Fibroblast of lung (primary cell): Measurements from ENCODE around the gene LRMDA. TPM values are rescaled to one million over a fixed set of nuclear protein-coding genes. Genes with fewer than 3 reads are reported as not detected.
A peak's percentile ranks its signal among the peaks of the same experiment; 100 is the strongest.

Experiments used
- DNase-seq, 2 donors: peaks; one replicate each; pipeline versions ENCODE4 v3.0.0 to v3.0.0-alpha.2; 2010; ENCODE audit warnings: low read depth in 2 of 2
- H2AFZ ChIP-seq: 2 replicates; pipeline ENCODE4 v1.5.1; 2012; ENCODE audit warnings: low read length, control low read depth, inconsistent platforms
- H3K27ac ChIP-seq: 2 replicates; pipeline ENCODE4 v1.5.1; 2011; ENCODE audit warnings: low read length, control low read depth; ENCODE audit not compliant: insufficient read depth
- H3K27me3 ChIP-seq: 2 replicates; pipeline ENCODE4 v1.5.1; 2011; ENCODE audit warnings: mild to moderate bottlenecking, low read length; ENCODE audit not compliant: control insufficient read depth, insufficient read depth
- H3K36me3 ChIP-seq: 2 replicates; pipeline ENCODE4 v1.5.1; 2011; ENCODE audit warnings: low read length; ENCODE audit not compliant: control insufficient read depth, insufficient read depth
- H3K4me1 ChIP-seq: 2 replicates; pipeline ENCODE4 v1.5.1; 2011; ENCODE audit warnings: low read length; ENCODE audit not compliant: control insufficient read depth, insufficient read depth; ENCODE audit errors: extremely low read depth
- H3K4me2 ChIP-seq: 2 replicates; pipeline ENCODE4 v1.5.1; 2011; ENCODE audit warnings: low read length, control low read depth; ENCODE audit not compliant: insufficient read depth; ENCODE audit errors: extremely low read depth
- H3K4me3 ChIP-seq, 4 experiments: fragments of 200-600 bp in 1 of 4; sonication (generic) in 1 of 4; replicated peaks in 1 of 4; 2 replicates each; pipeline ENCODE4 v1.5.1; 2011 to 2016; ENCODE audit warnings: low read length in 4 of 4, low read depth in 3 of 4, mild to moderate bottlenecking in 3 of 4, control low read depth in 2 of 4, inconsistent platforms in 1 of 4, mixed read lengths in 1 of 4; ENCODE audit not compliant: insufficient read depth in 1 of 4; ENCODE audit errors: control extremely low read depth in 1 of 4
- H3K79me2 ChIP-seq: 2 replicates; pipeline ENCODE4 v1.5.1; 2012; ENCODE audit warnings: mild to moderate bottlenecking, low read length, inconsistent platforms; ENCODE audit not compliant: control insufficient read depth, insufficient read depth
- H3K9ac ChIP-seq: 2 replicates; pipeline ENCODE4 v1.5.1; 2011; ENCODE audit warnings: mild to moderate bottlenecking, low read length, control low read depth; ENCODE audit not compliant: insufficient read depth
- H3K9me3 ChIP-seq: 2 replicates; pipeline ENCODE4 v1.5.1; 2012; ENCODE audit warnings: low read depth, low read length; ENCODE audit not compliant: control insufficient read depth, insufficient read depth
- H4K20me1 ChIP-seq: 2 replicates; pipeline ENCODE4 v1.5.1; 2011; ENCODE audit warnings: low read length; ENCODE audit not compliant: control insufficient read depth, insufficient read depth; ENCODE audit errors: extremely low read depth
- CTCF ChIP-seq, 2 donors: IDR thresholded peaks in 1 of 2; conservative IDR thresholded peaks in 1 of 2; 1 replicate in 1 of 2; 2 replicates in 1 of 2; pipeline ENCODE4 v1.5.1; 2011 to 2012; ENCODE audit warnings: low read length in 2 of 2, control low read depth in 1 of 2, inconsistent platforms in 1 of 2, low read depth in 1 of 2, mild to moderate bottlenecking in 1 of 2
- EZH2 ChIP-seq: IDR thresholded peaks from 2 replicates; pipeline ENCODE4 v1.5.1; 2012; ENCODE audit warnings: low read length, control low read depth, mild to moderate bottlenecking; ENCODE audit errors: missing control alignments
- polyA plus RNA-seq, 2 donors: library from polyadenylated mRNA; depleted of rRNA in 1 of 2; stranded (reverse) in 1 of 2; unstranded in 1 of 2; fragments of >200 nt; gene quantifications; 2 replicates each; pipeline ENCODE4 v1.2.1, GENCODE V29; 2011 to 2012; ENCODE audit warnings: missing spikeins in 1 of 2
- total RNA-seq: library from RNA; depleted of rRNA; stranded (reverse); fragments of >200 nt; gene quantifications from 2 replicates; pipeline ENCODE4 v1.2.1, GENCODE V29; 2014

The LRMDA gene
- total and polyA plus RNA-seq, 2 donors (not counting 1 experiment from before 2014, with no cell fraction given), result 1.7 to 2.0 TPM

- Histone ChIP-seq H4K20me1 (no peaks in the 10 kb centered on the region), H3K79me2 (no peaks in the 10 kb centered on the region), H3K4me2 (no peak overlapping the region), H3K27ac (no peak overlapping the region), H3K9ac (no peak overlapping the region), H3K4me1 (no peaks in the 10 kb centered on the region), H3K9me3 (no peaks in the 10 kb centered on the region), H2AFZ (no peak overlapping the region), H3K4me3 (no peak overlapping the region), H3K27me3 (no peaks in the 10 kb centered on the region), H3K36me3 (no peaks in the 10 kb centered on the region)
- no peak for TF ChIP-seq EZH2
- no peak for TF ChIP-seq CTCF (conservative IDR thresholded peaks at IDR 0.05 in 1 of 2, IDR thresholded peaks at IDR 0.05 in 1 of 2; ENCODE audit: low read depth in 1 of 2, low read length in 2 of 2)
- no peak for DNase-seq
Measured at GRCh38 chr10:76540331-76540730, 1108.9 kb downstream of the LRMDA start.

GRCh38 chr10:76540786-76541185 is 1109.4 kb downstream of the LRMDA start:
- TF ChIP-seq EZH2, result no peak
- TF ChIP-seq CTCF (conservative IDR thresholded peaks at IDR 0.05 in 1 of 2, IDR thresholded peaks at IDR 0.05 in 1 of 2; ENCODE audit: low read depth in 1 of 2, low read length in 2 of 2), result no peak
- Histone ChIP-seq H3K4me1 (no peaks in the 10 kb centered on the region), H3K27ac (no peak overlapping the region), H3K9ac (no peak overlapping the region), H3K9me3 (no peaks in the 10 kb centered on the region), H3K4me3 (no peak overlapping the region), H2AFZ (no peak overlapping the region), H3K27me3 (no peaks in the 10 kb centered on the region), H3K4me2 (no peak overlapping the region), H3K79me2 (no peaks in the 10 kb centered on the region), H4K20me1 (no peaks in the 10 kb centered on the region), H3K36me3 (no peaks in the 10 kb centered on the region)
- peak in 1 of 2 donors; percentile 32 for DNase-seq

DNA sequence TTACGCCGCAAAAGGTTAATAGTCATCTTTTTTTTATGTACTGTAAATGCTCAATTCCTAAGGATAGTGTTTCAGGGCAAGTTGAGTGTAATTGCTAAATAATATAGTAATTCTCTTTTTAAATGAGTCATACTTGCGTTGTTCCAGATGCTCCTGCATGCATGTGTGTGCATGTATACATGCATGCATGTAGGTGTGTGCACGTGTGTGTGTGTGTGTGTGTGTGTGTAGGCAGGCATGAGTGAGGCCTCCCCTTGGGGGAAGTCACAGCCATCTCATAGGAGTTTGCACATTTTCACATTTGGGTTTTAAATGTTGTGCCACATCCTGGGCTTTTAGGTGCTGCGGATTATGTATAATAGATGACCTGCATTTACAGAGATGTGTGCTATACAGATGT is 1110.4 kb downstream of the LRMDA start:
- TF ChIP-seq CTCF (conservative IDR thresholded peaks at IDR 0.05 in 1 of 2, IDR thresholded peaks at IDR 0.05 in 1 of 2; ENCODE audit: low read depth in 1 of 2, low read length in 2 of 2) (no peak), EZH2 (no peak)
- H3K4me2 ChIP-seq, result no peak overlapping the region
- no peak overlapping the region for H2AFZ ChIP-seq

More for the DNA sequence above, 1110.4 kb downstream of the LRMDA start:
- Histone ChIP-seq H3K27ac (no peak overlapping the region), H3K4me3 (no peak overlapping the region), H3K79me2 (no peaks in the 10 kb centered on the region), H3K9me3 (no peaks in the 10 kb centered on the region), H3K27me3 (no peaks in the 10 kb centered on the region), H3K36me3 (no peaks in the 10 kb centered on the region), H3K4me1 (no peaks in the 10 kb centered on the region), H3K9ac (no peak overlapping the region), H4K20me1 (no peaks in the 10 kb centered on the region)
- DNase-seq, result no peak
